GM20431 (cell line): Measurements from ENCODE around the gene KRTAP10-10.
"Not testable (repeated sequence)": the region's sequence is repeated elsewhere in the genome, so short reads cannot be mapped to it uniquely, and the experiment has no call there.

Source experiments
- in situ Hi-C: fragments of 300-500 bp; cut with MseI, MboI; formaldehyde crosslinking; loops from one replicate; pipeline ENCODE4 v1.15.0; 2020; ENCODE audit warnings: low sequenced_read_pairs; ENCODE audit not compliant: unreplicated experiment

The KRTAP10-10 gene

GRCh38 chr21:44671911-44672310 lies 34.8 kb downstream of the KRTAP10-10 start:
- in situ Hi-C loops, result no loop called here

- in situ Hi-C loops, result no loop called here
Observed at GRCh38 chr21:44677881-44678280, 40.7 kb downstream of the KRTAP10-10 start.

GRCh38 chr21:44681152-44681551 lies 44.0 kb downstream of the KRTAP10-10 start:
- in situ Hi-C loops, result no loop called here

- in situ Hi-C loops, result no loop called here
Observed at GRCh38 chr21:44681861-44682579, 44.9 kb downstream of the KRTAP10-10 start, which contains the start of gene KRTAP12-1. Gene KRTAP12-1 (minus strand): TSS chr21:44682163. CDS start chr21:44682123, 40 bp downstream.

- in situ Hi-C loops, result no loop called here
Observed at GRCh38 chr21:44682580-44683151, 45.5 kb downstream of the KRTAP10-10 start.

- in situ Hi-C loops, result no loop called here
Observed at GRCh38 chr21:44684077-44684476, 46.9 kb downstream of the KRTAP10-10 start.

- in situ Hi-C loops, result no loop called here
Observed at GRCh38 chr21:44684483-44684882, 47.3 kb downstream of the KRTAP10-10 start.

GRCh38 chr21:44685050-44685449 lies 47.9 kb downstream of the KRTAP10-10 start:
- in situ Hi-C loops, result not testable (repeated sequence)

GRCh38 chr21:44686000-44686781 lies 49.0 kb downstream of the KRTAP10-10 start:
- in situ Hi-C loops, result no loop called here

GRCh38 chr21:44686843-44687561 lies 49.8 kb downstream of the KRTAP10-10 start:
- in situ Hi-C loops, result no loop called here

- in situ Hi-C loops, result no loop called here
Observed at GRCh38 chr21:44687671-44688070, 50.5 kb downstream of the KRTAP10-10 start.
